ENCODE data around the gene SH3BP4. TPM values are rescaled to one million over a fixed set of nuclear protein-coding genes. Genes with fewer than 3 reads are reported as not detected.

The SH3BP4 gene
- total RNA-seq, 1 donor from 2014 or later = 9.6 TPM

- peaks cover 69% of the 10 kb centered on the region for H3K4me1 ChIP-seq
- no peaks in the 10 kb centered on the region for H3K9me3 ChIP-seq (replicated peaks)
- H3K36me3 ChIP-seq = no peaks in the 10 kb centered on the region
- intact Hi-C loops (cut with micrococcal nuclease) = no loop called here
- H3K27me3 ChIP-seq (ENCODE audit: low read depth) = no peaks in the 10 kb centered on the region
- no peak for TF ChIP-seq CTCF (IDR thresholded peaks at IDR 0.05; ENCODE audit: borderline replicate concordance)
- H3K27ac ChIP-seq (replicated peaks) = peak overlapping the region; percentile 51
- no peak overlapping the region for H3K4me3 ChIP-seq
- DNase-seq = no peak
These were observed 6.0 kb downstream of the SH3BP4 start for GRCh38 chr2:234957834-234958135.

DNA sequence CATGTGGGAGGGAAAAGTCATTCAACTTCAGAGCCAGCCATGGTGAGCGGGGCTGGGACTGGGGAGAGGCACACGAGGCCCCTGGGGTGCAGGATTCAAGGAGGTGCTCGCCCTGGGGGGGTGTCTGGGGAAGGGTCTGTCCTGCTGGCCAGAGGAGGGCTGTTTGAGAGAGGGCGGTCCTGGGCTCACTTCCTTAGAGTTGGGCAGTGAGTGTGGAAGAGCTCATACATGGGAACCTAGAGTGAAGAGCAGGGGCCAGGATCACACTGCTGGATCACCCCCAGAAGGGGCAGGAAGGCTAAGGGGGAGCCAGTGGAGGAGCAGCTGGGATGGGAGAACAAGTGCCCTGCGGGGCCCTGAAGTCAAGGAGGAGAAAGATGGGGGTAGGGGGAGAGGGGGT is 6.5 kb downstream of the SH3BP4 start:
- intact Hi-C loops (cut with micrococcal nuclease) = no loop called here
- H3K27ac ChIP-seq (replicated peaks) = peak overlapping the region; percentile 51
- no peaks in the 10 kb centered on the region for H3K9me3 ChIP-seq (replicated peaks)
- DNase-seq = no peak
- no peaks in the 10 kb centered on the region for H3K36me3 ChIP-seq
- no peak for TF ChIP-seq CTCF (IDR thresholded peaks at IDR 0.05; ENCODE audit: borderline replicate concordance)
- no peaks in the 10 kb centered on the region for H3K27me3 ChIP-seq (ENCODE audit: low read depth)
- H3K4me3 ChIP-seq = no peak overlapping the region
- peaks cover 64% of the 10 kb centered on the region for H3K4me1 ChIP-seq

- Histone ChIP-seq H3K27ac (replicated peaks) (no peak overlapping the region), H3K4me3 (no peak overlapping the region), H3K27me3 (ENCODE audit: low read depth) (no peaks in the 10 kb centered on the region), H3K4me1 (peaks cover 64% of the 10 kb centered on the region), H3K36me3 (no peaks in the 10 kb centered on the region), H3K9me3 (replicated peaks) (no peaks in the 10 kb centered on the region)
- TF ChIP-seq CTCF (IDR thresholded peaks at IDR 0.05; ENCODE audit: borderline replicate concordance) = no peak
- DNase-seq = no peak
- intact Hi-C loops (cut with micrococcal nuclease) = no loop called here
These were observed 7.1 kb downstream of the SH3BP4 start for GRCh38 chr2:234958746-234959395.

- intact Hi-C loops (cut with micrococcal nuclease) = no loop called here
- no peak for DNase-seq
These were observed 8.6 kb downstream of the SH3BP4 start for GRCh38 chr2:234960175-234961088.

DNA sequence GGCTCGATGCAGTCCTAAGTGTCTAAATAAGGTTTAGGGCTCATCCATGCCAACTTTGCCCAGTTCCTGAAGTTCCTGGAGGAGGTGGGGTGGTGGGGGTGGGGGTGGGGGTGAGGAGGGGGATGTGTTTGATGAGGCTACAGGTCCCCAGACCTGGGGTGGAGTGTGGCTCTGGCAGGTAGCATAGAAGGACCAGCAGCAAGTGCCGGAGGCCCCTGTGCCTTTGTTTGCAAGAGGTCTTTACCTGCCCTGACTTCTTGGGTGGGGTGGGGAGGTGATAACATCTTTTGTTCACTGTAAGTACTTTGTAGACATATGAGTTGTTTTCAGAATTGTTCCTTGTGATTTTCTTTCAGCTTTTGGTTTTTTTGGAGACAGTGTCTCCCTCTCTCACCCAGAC is 10.0 kb downstream of the SH3BP4 start:
- H3K9me3 ChIP-seq (replicated peaks) = no peaks in the 10 kb centered on the region
- H3K27me3 ChIP-seq (ENCODE audit: low read depth) = no peaks in the 10 kb centered on the region
- no peak overlapping the region for H3K27ac ChIP-seq (replicated peaks)
- no peak for DNase-seq
- intact Hi-C loops (cut with micrococcal nuclease) = no loop called here
- H3K4me1 ChIP-seq = peaks cover 45% of the 10 kb centered on the region
- H3K4me3 ChIP-seq = no peak overlapping the region
- TF ChIP-seq CTCF (IDR thresholded peaks at IDR 0.05; ENCODE audit: borderline replicate concordance) = no peak
- H3K36me3 ChIP-seq = no peaks in the 10 kb centered on the region

More at GRCh38 chr2:234960175-234961088, 8.6 kb downstream of the SH3BP4 start:
- Histone ChIP-seq H3K4me3 (no peak overlapping the region), H3K36me3 (no peaks in the 10 kb centered on the region), H3K27ac (replicated peaks) (peak overlapping the region; percentile 76), H3K4me1 (peaks cover 59% of the 10 kb centered on the region), H3K27me3 (ENCODE audit: low read depth) (no peaks in the 10 kb centered on the region), H3K9me3 (replicated peaks) (no peaks in the 10 kb centered on the region)
- TF ChIP-seq CTCF (IDR thresholded peaks at IDR 0.05; ENCODE audit: borderline replicate concordance) = no peak
